ENCODE results near the gene BPIFA3.

The BPIFA3 gene

GRCh38 chr20:33229843-33230242 lies 12.7 kb downstream of the BPIFA3 start:
- no peak for DNase-seq

DNA sequence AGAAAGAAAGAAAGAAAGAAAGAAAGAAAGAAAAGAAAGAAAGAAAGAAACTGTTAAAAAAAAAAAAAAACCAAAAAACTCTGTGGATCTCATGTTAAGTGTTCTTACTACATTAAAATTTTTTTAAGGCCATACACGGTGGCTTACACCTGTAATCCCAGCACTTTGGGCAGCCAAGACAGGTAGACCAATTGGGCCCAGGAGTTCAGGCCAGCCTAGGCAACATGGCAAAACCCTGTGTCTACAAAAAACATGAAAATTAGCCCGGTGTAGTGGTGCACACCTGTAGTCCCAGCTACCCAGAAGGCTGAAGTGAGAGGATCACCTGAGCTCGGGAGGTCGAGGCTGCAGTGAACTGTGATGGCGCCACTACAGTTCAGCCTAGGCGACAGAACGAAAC lies 14.1 kb downstream of the BPIFA3 start:
- DNase-seq: no peak

GRCh38 chr20:33232486-33233072 lies 15.4 kb downstream of the BPIFA3 start:
- no peak for DNase-seq

DNA sequence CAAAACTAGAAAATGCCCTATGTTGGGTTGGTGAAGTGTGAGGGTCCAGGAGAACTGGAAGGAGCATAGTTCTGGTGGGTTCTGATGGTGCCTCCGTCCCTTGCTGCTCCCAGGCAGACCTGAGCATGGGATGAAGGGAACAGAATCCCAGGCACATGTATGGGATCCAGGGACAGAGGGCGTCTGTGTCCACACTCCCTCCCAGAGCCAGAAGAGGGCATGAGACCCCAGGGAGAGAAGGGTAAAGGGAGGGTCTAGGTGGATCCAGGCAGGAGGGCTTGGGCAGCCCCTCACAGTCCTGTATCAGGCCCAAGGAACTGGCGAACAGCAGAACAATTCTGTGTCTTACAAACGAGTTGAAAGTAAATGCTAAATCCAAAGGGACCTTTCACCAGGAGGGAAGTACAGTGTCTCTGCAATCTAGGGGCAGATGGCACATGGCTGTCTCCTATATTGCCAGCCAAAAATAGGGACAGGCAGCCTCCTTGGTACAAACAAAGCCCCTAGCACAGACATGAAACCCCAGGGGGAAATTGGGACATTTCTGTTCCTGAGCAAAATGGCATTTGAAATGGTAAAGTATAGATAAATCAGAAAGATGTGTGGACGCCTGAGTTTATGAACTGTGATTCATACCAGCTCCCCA lies 16.1 kb downstream of the BPIFA3 start:
- DNase-seq: no peak

DNA sequence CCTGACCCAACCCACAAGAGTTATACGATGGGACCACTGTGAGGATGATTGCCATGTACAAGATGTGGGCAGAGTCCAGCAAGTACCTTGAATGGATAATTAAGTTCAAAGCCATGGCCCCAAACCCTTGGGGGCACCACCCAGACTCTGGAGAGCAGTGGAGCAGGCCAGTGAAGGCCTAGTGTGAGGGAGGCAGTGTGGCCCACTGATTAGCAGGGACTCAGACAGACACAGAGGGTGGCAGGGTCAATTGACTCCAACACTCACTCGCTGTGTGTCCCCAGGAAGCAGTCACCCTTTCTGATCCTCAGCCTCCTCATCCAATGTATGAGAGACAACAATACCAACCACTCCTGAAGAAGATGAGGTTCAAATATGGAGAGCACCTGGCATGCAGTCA lies 16.9 kb downstream of the BPIFA3 start:
- DNase-seq: no peak

DNA sequence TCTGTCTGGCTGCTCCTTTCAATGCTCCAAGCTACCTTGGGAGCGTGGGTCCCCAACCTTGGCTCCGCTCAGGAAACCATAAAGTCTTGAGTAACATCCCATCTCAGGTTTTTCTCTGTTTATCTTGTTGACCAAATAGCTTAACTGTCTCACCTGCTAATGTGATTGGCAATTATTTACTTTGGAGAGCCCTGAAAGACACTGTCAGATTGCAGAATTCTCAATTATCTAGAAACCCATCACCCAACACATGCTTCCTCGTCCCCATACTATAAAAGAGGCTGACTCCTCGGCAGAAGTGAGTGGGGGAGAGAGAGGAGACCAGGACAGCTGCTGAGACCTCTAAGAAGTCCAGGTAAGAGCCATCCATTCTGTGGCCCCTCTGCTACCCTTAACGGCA lies 18.5 kb downstream of the BPIFA3 start, which contains the start of gene BPIFA1:
Gene BPIFA1, plus strand, starts transcription at position 301 of the 400 bp plus-strand sequence. CDS start 1,716 bp downstream, outside the sequence.
- no peak for DNase-seq

GRCh38 chr20:33236351-33236750 lies 19.2 kb downstream of the BPIFA3 start:
- no peak for DNase-seq

DNA sequence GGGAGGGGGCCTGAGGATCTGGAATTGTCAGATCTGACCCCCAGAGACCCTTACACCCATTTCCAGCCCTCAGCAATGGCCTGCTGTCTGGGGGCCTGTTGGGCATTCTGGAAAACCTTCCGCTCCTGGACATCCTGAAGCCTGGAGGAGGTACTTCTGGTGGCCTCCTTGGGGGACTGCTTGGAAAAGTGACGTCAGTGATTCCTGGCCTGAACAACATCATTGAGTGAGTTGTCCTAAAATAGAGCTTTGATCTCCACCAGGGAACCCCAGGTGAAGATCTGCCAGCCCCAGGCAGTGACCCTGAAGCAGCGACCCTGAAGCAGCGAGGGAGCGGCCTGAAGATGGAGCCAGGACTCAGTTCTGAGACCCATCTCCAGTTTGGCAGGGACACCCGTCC lies 20.8 kb downstream of the BPIFA3 start:
- DNase-seq: no peak

DNA sequence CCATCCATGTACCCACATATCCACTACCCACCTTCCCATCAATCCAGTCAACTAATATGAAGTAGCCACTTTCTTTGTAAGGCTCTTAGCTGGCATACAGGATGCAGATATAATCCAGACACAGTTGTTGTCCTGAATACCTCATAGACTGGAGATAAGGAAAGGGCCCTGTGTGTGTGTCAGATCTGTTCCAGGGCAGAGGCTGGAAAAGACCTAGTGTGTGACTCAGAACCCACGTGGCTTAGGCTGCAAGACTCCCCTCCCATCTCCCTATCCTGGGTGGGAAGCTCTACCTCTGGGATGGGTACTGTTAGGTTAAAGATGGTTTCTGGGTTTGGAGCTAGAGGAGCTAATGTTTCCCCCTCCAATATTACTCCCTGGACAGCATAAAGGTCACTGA lies 22.3 kb downstream of the BPIFA3 start:
- DNase-seq: no peak

- no peak for DNase-seq
These were observed 23.0 kb downstream of the BPIFA3 start for GRCh38 chr20:33239979-33240736.

DNA sequence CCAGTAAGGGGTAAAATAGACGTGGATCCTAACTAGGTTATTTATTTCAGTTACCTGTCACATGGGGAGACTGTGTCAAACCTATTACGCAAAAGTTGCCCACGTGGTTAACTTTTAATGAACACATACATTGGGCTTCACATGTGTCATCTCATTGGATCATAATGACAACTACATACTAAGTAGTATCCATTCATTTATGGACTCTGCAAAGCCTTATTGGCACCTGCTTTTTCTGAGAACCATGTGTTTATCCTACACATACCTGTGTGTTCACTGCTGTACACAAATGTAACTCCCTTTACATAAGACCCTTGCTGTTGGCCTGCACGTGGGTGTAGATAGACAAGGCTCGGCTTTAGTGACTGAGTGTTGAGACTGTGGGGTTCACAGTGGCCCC lies 23.8 kb downstream of the BPIFA3 start:
- DNase-seq: no peak

GRCh38 chr20:33242319-33243100 lies 25.4 kb downstream of the BPIFA3 start:
- DNase-seq: no peak

GRCh38 chr20:33246077-33246476 lies 28.9 kb downstream of the BPIFA3 start:
- no peak for DNase-seq

- DNase-seq: no peak
These were observed 32.3 kb downstream of the BPIFA3 start for GRCh38 chr20:33249456-33249855.

- DNase-seq: no peak
These were observed 33.5 kb downstream of the BPIFA3 start for GRCh38 chr20:33250666-33251065.

- DNase-seq: no peak
These were observed 34.3 kb downstream of the BPIFA3 start for GRCh38 chr20:33251496-33251895.

GRCh38 chr20:33252460-33252859 lies 35.3 kb downstream of the BPIFA3 start:
- DNase-seq: no peak

- DNase-seq: no peak
These were observed 37.9 kb downstream of the BPIFA3 start for GRCh38 chr20:33255005-33255404.

GRCh38 chr20:33257237-33257636 lies 40.1 kb downstream of the BPIFA3 start:
- DNase-seq: no peak

- no peak for DNase-seq
These were observed 42.2 kb downstream of the BPIFA3 start for GRCh38 chr20:33259371-33259770.

- no peak for DNase-seq
These were observed 44.3 kb downstream of the BPIFA3 start for GRCh38 chr20:33261465-33261864.

GRCh38 chr20:33262658-33263065 lies 45.5 kb downstream of the BPIFA3 start:
- no peak for DNase-seq

GRCh38 chr20:33263784-33264183 lies 46.6 kb downstream of the BPIFA3 start:
- DNase-seq: no peak
